PC-9 (cell line): ENCODE results near the gene FBXO7. TPM values are rescaled to one million over a fixed set of nuclear protein-coding genes. Genes with fewer than 3 reads are reported as not detected.

Experiments used
- BruUV-seq: library from RNA; stranded (reverse); fragments of 400-500 nt; replicated peaks from 2 replicates; lab custom pipeline; 2021; lab: Mats Ljungman, UMichigan
- CTCF ChIA-PET: fragments of 300-600 bp; sonication (Branson Sonifier 250); formaldehyde crosslinking; loops from one replicate; lab custom pipeline; 2022; ENCODE audit warnings: antibody characterized with exemption; lab: Charles Lee
- POLR2A ChIA-PET: fragments of 300-600 bp; sonication (Branson Sonifier 250); formaldehyde crosslinking; loops from one replicate; lab custom pipeline; 2022; ENCODE audit warnings: antibody characterized with exemption; ENCODE audit not compliant: unreplicated experiment; lab: Charles Lee
- DNase-seq, 2 experiments: peaks; one replicate each; pipeline versions ENCODE4 v3.0.0 to v3.0.0-alpha.2; 2015 to 2022; ENCODE audit warnings: mixed read lengths in 1 of 2
- H2AFZ ChIP-seq: fragments of 200-600 bp; sonication (generic); 2 replicates; pipeline ENCODE4 v1.8.1; 2017; ENCODE audit warnings: antibody characterized with exemption
- H3F3A ChIP-seq: fragments of 200-600 bp; sonication (generic); 2 replicates; pipeline ENCODE4 v1.8.1; 2017; ENCODE audit warnings: antibody characterized with exemption, mild to moderate bottlenecking, low read depth; ENCODE audit not compliant: insufficient read depth
- H3K27ac ChIP-seq: fragments of 200-600 bp; sonication (generic); 2 replicates; pipeline ENCODE4 v1.6.1; 2016; ENCODE audit warnings: mixed run types
- H3K27me3 ChIP-seq: fragments of 200-600 bp; sonication (generic); 2 replicates; pipeline ENCODE4 v1.6.1; 2016; ENCODE audit warnings: low read depth, mixed run types; ENCODE audit not compliant: insufficient read depth
- H3K36me3 ChIP-seq: fragments of 200-600 bp; sonication (generic); 2 replicates; pipeline ENCODE4 v1.6.1; 2016; ENCODE audit warnings: low read depth, mixed run types
- H3K4me1 ChIP-seq: fragments of 200-600 bp; sonication (generic); replicated peaks from 2 replicates; pipeline ENCODE4 v1.6.1; 2016; ENCODE audit warnings: mixed run types; ENCODE audit not compliant: insufficient read depth
- H3K4me2 ChIP-seq: fragments of 200-600 bp; sonication (generic); 2 replicates; pipeline ENCODE4 v1.6.1; 2017; ENCODE audit warnings: mixed run types
- H3K4me3 ChIP-seq: fragments of 200-600 bp; sonication (generic); 2 replicates; pipeline ENCODE4 v1.6.1; 2016; ENCODE audit warnings: mixed run types
- H3K79me2 ChIP-seq: fragments of 200-600 bp; sonication (generic); 2 replicates; pipeline ENCODE4 v1.6.1; 2017; ENCODE audit warnings: low read depth, mixed run types
- H3K9me2 ChIP-seq: fragments of 200-600 bp; sonication (generic); 2 replicates; pipeline ENCODE4 v1.8.1; 2017; ENCODE audit warnings: mild to moderate bottlenecking; ENCODE audit not compliant: insufficient read depth
- H3K9me3 ChIP-seq: fragments of 200-600 bp; sonication (generic); 2 replicates; pipeline ENCODE4 v1.8.1; 2016; ENCODE audit warnings: low read depth; ENCODE audit not compliant: insufficient read depth
- H4K20me1 ChIP-seq: fragments of 200-600 bp; sonication (generic); 2 replicates; pipeline ENCODE4 v1.8.1; 2017; ENCODE audit not compliant: insufficient read depth
- EZH2 ChIP-seq: fragments of 200-600 bp; sonication (generic); IDR thresholded peaks from 2 replicates; pipeline ENCODE4 v1.8.0; 2017; ENCODE audit warnings: antibody characterized with exemption, low read depth
- intact Hi-C: fragments of 100-400 bp; cut with micrococcal nuclease; formaldehyde crosslinking; loops from one replicate; pipeline ENCODE4 v1.10.0; 2022; ENCODE audit not compliant: unreplicated experiment
- total RNA-seq: library from RNA; stranded (reverse); gene quantifications from 2 replicates; pipeline ENCODE4 v1.2.3, GENCODE V29; 2021
- TF ChIP-seq, protein P1 (sequence below): fragments of 200-600 bp; sonication (generic); conservative IDR thresholded peaks from 2 replicates; pipeline ENCODE4 v1.6.1; 2017; ENCODE audit warnings: mixed run types, antibody characterized with exemption, mild to moderate bottlenecking, moderate library complexity

The FBXO7 gene
- total RNA-seq, 1 experiment from 2014 or later, result 81.9 TPM

DNA sequence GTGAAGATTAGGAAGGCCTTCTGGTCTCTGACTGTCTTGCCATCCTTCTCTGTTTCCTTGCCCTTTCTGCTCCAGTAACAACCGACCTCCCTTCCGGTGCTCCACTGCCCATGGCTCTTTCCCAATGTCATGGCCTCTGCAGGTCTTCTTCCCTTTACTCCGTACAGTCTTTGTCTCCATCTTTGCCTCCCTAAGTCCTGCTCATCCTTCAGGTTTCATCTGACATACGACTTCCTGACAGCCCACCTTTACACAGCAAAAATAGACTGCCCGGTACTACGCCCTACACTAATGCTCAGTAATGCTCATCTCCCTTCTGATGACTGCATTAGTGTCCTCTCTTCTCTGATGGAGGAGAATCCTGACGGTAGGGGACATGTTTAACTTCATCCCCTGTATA, 63.9 kb downstream of the FBXO7 start:
- H4K20me1 ChIP-seq, result no peaks in the 10 kb centered on the region
- H3K4me2 ChIP-seq, result no peak overlapping the region; the same call in 1 of the 2 replicates
- intact Hi-C loops, result loop anchor here (2.0 kb wide), 1 partner anchor 20 kb away; no protein-coding TSS in a partner anchor
- no peaks in the 10 kb centered on the region for H3K9me3 ChIP-seq
- H3K27ac ChIP-seq, result peak overlapping the region; percentile 74
- peaks cover 28% of the 10 kb centered on the region for H3F3A ChIP-seq
- POLR2A ChIA-PET, result no interaction called here
- TF ChIP-seq EZH2, result no peak
- TF ChIP-seq, protein P1, sequence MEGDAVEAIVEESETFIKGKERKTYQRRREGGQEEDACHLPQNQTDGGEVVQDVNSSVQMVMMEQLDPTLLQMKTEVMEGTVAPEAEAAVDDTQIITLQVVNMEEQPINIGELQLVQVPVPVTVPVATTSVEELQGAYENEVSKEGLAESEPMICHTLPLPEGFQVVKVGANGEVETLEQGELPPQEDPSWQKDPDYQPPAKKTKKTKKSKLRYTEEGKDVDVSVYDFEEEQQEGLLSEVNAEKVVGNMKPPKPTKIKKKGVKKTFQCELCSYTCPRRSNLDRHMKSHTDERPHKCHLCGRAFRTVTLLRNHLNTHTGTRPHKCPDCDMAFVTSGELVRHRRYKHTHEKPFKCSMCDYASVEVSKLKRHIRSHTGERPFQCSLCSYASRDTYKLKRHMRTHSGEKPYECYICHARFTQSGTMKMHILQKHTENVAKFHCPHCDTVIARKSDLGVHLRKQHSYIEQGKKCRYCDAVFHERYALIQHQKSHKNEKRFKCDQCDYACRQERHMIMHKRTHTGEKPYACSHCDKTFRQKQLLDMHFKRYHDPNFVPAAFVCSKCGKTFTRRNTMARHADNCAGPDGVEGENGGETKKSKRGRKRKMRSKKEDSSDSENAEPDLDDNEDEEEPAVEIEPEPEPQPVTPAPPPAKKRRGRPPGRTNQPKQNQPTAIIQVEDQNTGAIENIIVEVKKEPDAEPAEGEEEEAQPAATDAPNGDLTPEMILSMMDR, result no peak
- CTCF ChIA-PET, result no interaction called here
- no peaks in the 10 kb centered on the region for H3K36me3 ChIP-seq
- no peak overlapping the region for H2AFZ ChIP-seq
- no peaks in the 10 kb centered on the region for H3K79me2 ChIP-seq
- H3K9me2 ChIP-seq, result no peaks in the 10 kb centered on the region
- no peak for DNase-seq
- no peaks in the 10 kb centered on the region for H3K27me3 ChIP-seq
- BruUV-seq, result no TSS peak
- H3K4me1 ChIP-seq, result peaks cover 29% of the 10 kb centered on the region
- no peak overlapping the region for H3K4me3 ChIP-seq

DNA sequence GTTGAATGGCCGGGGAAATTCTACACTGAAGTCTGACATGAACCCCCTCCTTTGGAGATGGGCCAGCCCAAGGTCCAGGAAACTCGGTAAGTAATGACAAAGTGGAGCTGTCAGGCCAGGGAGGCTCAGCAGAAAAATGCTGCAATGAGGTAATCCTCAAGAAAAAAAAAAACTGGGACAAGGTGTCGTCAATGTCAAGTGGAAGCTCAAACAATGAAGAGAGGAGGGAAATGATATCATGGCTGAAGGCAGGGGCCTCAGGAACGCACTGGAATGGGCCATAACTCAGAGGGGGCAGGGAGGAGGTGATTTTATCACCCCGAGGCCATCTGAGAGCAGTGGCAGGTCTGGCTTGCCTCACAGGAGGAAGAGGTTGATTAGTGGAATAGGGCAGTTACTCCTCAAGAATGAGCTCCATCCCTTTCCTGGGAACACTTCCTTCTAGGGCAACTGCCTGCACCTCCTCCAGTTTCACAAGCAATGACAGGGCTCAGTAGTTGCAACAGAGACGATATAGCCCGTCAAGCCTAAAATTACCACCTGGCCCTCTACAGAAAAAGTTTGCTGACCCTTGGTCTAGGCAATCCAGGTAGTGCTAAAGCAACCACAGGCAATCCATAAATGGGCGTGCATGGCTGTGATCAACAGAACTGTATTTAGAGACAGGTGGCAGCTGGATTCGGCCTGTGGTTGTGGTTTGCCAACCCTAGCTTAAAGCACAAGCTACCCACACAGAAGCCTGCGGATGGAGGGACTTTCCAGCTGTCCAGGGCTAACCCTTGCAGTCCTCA, 65.2 kb downstream of the FBXO7 start:
- Histone ChIP-seq H3K4me1 (peaks cover 29% of the 10 kb centered on the region), H2AFZ (no peak overlapping the region), H3K4me3 (no peak overlapping the region), H4K20me1 (no peaks in the 10 kb centered on the region), H3K27ac (peak overlapping the region; percentile 74), H3K9me3 (no peaks in the 10 kb centered on the region), H3K4me2 (peak overlapping the region; percentile 53), H3F3A (peaks cover 28% of the 10 kb centered on the region), H3K27me3 (no peaks in the 10 kb centered on the region), H3K79me2 (no peaks in the 10 kb centered on the region), H3K9me2 (no peaks in the 10 kb centered on the region), H3K36me3 (no peaks in the 10 kb centered on the region)
- intact Hi-C loops, result loop anchor here (1.0 to 2.0 kb wide), 2 partner anchors 19 to 221 kb away; no protein-coding TSS in a partner anchor
- no peak for TF ChIP-seq EZH2
- TF ChIP-seq, protein P1, result no peak
- CTCF ChIA-PET, result interaction anchor here (0.6 to 1.2 kb wide), 3 partner anchors 221 to 257 kb away, joined by 3 to 5 read pairs (median 4); no protein-coding TSS in a partner anchor
- peak; percentile 72 to 97 for DNase-seq
- no TSS peak for BruUV-seq
- POLR2A ChIA-PET, result interaction anchor here (0.6 kb wide), 3 partner anchors 65 to 909 kb away, joined by 3 to 12 read pairs (median 3); partner anchors contain the start of gene FBXO7

DNA sequence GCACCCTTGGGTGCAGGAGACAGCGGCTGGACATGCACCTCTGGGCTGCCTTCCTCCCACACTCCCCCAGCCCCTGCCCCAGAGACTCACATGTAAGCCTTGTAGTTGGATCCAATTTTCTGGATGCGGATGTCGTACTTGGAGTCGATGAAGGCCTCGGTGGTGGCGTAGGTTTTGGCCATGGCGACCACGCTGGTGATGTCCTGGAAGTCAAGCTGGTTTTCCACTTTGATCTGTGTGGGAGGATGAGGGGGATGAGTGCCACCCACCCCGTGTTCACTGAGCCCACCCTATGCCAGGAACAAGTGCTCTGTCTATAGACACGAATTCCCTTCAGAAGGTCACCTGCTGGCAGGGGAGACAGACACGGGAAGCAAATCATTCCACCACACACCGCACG, 66.9 kb downstream of the FBXO7 start:
- Histone ChIP-seq H3K36me3 (no peaks in the 10 kb centered on the region), H3F3A (peaks cover 28% of the 10 kb centered on the region), H3K9me3 (no peaks in the 10 kb centered on the region), H3K4me3 (no peak overlapping the region), H4K20me1 (no peaks in the 10 kb centered on the region), H3K27me3 (no peaks in the 10 kb centered on the region), H3K27ac (no peak overlapping the region), H3K4me1 (peaks cover 35% of the 10 kb centered on the region), H2AFZ (no peak overlapping the region), H3K4me2 (no peak overlapping the region), H3K79me2 (no peaks in the 10 kb centered on the region), H3K9me2 (no peaks in the 10 kb centered on the region)
- no TSS peak for BruUV-seq
- CTCF ChIA-PET, result no interaction called here
- DNase-seq, result no peak
- TF ChIP-seq, protein P1, result no peak
- TF ChIP-seq EZH2, result no peak
- intact Hi-C loops, result no loop called here
- POLR2A ChIA-PET, result no interaction called here
